ENCODE data around the gene BCAS3.

The BCAS3 gene

GRCh38 chr17:61280851-61281250, 603.2 kb downstream of the BCAS3 start:
- H3K4me3 ChIP-seq (ENCODE audit: low read length): no peak overlapping the region
- no peak for DNase-seq (ENCODE audit: low read depth)
- TF ChIP-seq, protein P1, sequence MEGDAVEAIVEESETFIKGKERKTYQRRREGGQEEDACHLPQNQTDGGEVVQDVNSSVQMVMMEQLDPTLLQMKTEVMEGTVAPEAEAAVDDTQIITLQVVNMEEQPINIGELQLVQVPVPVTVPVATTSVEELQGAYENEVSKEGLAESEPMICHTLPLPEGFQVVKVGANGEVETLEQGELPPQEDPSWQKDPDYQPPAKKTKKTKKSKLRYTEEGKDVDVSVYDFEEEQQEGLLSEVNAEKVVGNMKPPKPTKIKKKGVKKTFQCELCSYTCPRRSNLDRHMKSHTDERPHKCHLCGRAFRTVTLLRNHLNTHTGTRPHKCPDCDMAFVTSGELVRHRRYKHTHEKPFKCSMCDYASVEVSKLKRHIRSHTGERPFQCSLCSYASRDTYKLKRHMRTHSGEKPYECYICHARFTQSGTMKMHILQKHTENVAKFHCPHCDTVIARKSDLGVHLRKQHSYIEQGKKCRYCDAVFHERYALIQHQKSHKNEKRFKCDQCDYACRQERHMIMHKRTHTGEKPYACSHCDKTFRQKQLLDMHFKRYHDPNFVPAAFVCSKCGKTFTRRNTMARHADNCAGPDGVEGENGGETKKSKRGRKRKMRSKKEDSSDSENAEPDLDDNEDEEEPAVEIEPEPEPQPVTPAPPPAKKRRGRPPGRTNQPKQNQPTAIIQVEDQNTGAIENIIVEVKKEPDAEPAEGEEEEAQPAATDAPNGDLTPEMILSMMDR (conservative IDR thresholded peaks at IDR 0.05; ENCODE audit: low read depth, low read length): no peak

DNA sequence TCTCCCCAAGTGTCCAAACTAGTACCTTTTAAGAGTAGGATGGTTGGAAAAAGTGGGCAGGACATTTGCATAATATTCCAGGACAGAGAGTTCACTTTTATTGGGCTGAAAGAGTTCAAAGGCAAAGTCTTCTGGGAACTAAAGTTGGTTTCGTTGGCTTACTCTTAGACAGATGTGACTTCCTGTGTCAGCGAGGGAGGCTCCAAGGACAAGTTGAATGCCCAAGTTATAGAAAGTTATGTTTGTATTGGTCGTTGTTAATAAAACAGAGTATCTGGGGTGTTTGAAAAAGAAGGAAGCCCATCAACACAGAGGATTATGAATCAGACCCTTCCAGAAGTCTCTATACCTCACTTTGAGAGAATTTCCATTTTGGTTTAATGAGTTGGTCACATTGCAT, 604.7 kb downstream of the BCAS3 start:
- DNase-seq (ENCODE audit: low read depth): no peak
- no peak overlapping the region for H3K4me3 ChIP-seq (ENCODE audit: low read length)
- TF ChIP-seq, protein P1 (conservative IDR thresholded peaks at IDR 0.05; ENCODE audit: low read depth, low read length): no peak

DNA sequence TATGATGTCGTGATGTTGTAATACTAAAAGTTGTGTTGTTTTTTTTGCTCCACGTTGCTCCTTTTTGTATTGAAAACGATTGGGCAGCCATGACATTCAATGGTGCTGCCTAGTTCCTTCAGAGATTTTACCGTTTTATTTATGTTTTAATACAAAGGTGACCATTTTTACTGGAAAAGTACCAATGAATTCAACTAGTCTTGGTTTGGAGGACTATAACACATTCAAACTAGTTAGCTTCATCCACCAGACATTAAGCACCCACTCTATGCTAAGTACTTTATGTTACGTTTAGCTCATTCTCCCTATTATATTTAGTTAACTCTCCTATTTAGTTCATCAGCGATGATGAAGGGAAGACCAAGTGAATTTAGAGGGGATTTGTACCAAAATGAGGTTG, 605.4 kb downstream of the BCAS3 start:
- DNase-seq (ENCODE audit: low read depth): no peak
- TF ChIP-seq, protein P1 (conservative IDR thresholded peaks at IDR 0.05; ENCODE audit: low read depth, low read length): no peak
- H3K4me3 ChIP-seq (ENCODE audit: low read length): no peak overlapping the region

GRCh38 chr17:61284174-61284573, 606.5 kb downstream of the BCAS3 start:
- no peak overlapping the region for H3K4me3 ChIP-seq (ENCODE audit: low read length)
- TF ChIP-seq, protein P1 (conservative IDR thresholded peaks at IDR 0.05; ENCODE audit: low read depth, low read length): no peak
- DNase-seq (ENCODE audit: low read depth): no peak

DNA sequence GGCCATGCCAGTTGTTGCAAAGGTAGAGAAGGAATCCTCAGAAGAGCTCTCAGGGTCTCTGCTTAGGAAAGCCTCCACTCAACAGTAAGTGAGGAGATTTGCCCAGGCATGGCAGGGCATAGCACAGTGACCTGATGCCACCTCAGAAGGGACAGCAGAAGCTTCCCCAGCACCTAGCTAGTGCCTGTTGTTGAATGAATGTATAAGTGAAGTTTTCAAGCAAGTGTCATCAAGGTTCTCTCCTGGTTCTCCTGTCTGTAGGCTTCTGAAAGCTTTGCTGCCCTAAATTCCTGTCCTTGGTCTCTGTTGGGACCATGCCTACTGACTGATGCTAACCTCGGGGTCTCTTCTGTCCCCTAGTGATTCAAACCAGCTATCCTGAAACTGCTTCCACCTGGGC, 607.1 kb downstream of the BCAS3 start:
- DNase-seq (ENCODE audit: low read depth): no peak
- H3K4me3 ChIP-seq (ENCODE audit: low read length): no peak overlapping the region
- TF ChIP-seq, protein P1 (conservative IDR thresholded peaks at IDR 0.05; ENCODE audit: low read depth, low read length): no peak

DNA sequence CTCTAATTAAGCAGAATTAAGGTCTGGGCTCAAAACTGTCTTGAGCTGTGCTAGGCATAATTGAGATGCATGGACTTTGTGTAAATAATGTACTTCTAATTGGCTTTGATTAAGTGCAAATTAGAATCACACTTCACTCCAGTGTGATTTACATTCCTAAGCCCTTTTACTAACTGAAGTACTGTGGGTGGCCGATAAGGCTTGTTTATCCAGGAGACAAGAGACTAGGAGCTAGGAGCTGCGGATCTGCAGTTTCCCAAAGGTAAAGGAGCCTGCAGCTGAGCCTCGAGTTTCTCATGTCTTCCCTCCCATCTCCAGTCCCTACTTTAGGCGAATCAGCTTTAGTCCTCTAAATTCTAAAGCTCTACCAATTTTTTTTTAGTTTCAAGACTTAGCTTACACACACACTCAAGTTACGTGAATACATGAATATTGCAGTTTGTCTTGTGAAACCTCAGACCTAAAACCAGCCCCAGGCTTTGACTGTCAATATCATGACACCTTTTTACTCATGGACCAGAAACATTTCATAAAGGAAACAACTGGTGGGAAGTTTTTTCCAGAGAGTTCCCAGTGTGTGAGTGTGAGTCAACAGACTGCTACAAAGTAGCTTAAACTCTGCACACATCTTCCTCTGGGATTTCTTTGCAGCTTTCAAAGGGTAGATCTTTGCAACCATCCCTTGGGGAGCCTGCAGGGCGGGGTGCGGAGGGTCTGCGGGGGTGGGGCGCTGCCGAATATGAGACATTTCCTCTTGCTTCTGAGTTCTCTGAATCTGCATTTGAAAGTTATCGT, 608.1 kb downstream of the BCAS3 start:
- H3K4me3 ChIP-seq (ENCODE audit: low read length): no peak overlapping the region
- no peak for DNase-seq (ENCODE audit: low read depth)
- TF ChIP-seq, protein P1 (conservative IDR thresholded peaks at IDR 0.05; ENCODE audit: low read depth, low read length): no peak

DNA sequence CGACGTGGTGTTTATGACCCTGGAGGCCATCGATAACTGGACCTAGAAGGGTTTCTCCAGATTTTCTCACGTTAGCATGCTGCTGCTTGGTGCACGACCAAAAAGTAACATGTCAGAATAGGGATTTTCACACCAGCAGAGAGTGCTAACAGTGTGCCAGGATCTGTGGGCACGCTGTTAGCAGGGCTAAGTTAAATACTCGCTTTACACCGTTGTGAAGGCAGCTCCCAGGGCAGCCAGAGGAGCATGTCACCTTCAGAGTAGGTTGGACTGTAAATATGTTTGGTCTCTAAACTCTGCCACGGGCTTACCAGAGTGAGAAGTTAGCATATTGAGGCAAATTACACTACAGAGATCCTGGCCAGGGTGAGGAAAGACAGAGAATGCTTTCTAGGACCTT, 608.8 kb downstream of the BCAS3 start:
- no peak for DNase-seq (ENCODE audit: low read depth)
- no peak overlapping the region for H3K4me3 ChIP-seq (ENCODE audit: low read length)
- TF ChIP-seq, protein P1 (conservative IDR thresholded peaks at IDR 0.05; ENCODE audit: low read depth, low read length): no peak
